HCT116 (cell line): Measurements from ENCODE around the gene ZFR.

Source experiments
- CBX3 ChIP-seq: IDR thresholded peaks from 2 replicates; pipeline ENCODE4 v1.6.1; 2012; ENCODE audit warnings: low read depth
- CEBPB ChIP-seq: IDR thresholded peaks from 2 replicates; pipeline ENCODE4 v1.6.1; 2012; ENCODE audit warnings: low read depth
- CTCF ChIP-seq, 3 experiments: fragments of 200-600 bp in 1 of 3; sonication (generic) in 1 of 3; IDR thresholded peaks in 2 of 3; conservative IDR thresholded peaks in 1 of 3; 2 replicates each; pipeline ENCODE4 v1.5.1; 2012 to 2017; ENCODE audit warnings: low read depth in 2 of 3, low read length in 2 of 3, antibody characterized with exemption in 1 of 3, borderline replicate concordance in 1 of 3, control low read depth in 1 of 3, mild to moderate bottlenecking in 1 of 3, mixed read lengths in 1 of 3, mixed run types in 1 of 3, moderate library complexity in 1 of 3; ENCODE audit not compliant: insufficient read depth in 1 of 3
- EGR1 ChIP-seq: IDR thresholded peaks from 2 replicates; pipeline ENCODE4 v1.6.1; 2012; ENCODE audit warnings: low read depth
- EZH2 ChIP-seq: fragments of 200-600 bp; sonication (generic); IDR thresholded peaks from 2 replicates; pipeline ENCODE4 v1.6.1; 2017; ENCODE audit warnings: antibody characterized with exemption, mixed run types
- MAX ChIP-seq: IDR thresholded peaks from 2 replicates; pipeline ENCODE4 v1.6.1; 2012
- POLR2A ChIP-seq: IDR thresholded peaks from 2 replicates; pipeline ENCODE4 v1.7.0; 2011; ENCODE audit warnings: borderline replicate concordance; ENCODE audit not compliant: insufficient read depth, insufficient read length; ENCODE audit errors: extremely low read depth
- POLR2AphosphoS5 ChIP-seq: IDR thresholded peaks from 2 replicates; pipeline ENCODE4 v1.6.1; 2011; ENCODE audit warnings: mild to moderate bottlenecking, low read depth, low read length, moderate library complexity
- RAD21 ChIP-seq: IDR thresholded peaks from 2 replicates; pipeline ENCODE4 v1.6.1; 2012; ENCODE audit warnings: low read depth, mild to moderate bottlenecking
- REST ChIP-seq: IDR thresholded peaks from 2 replicates; pipeline ENCODE4 v1.6.1; 2012; ENCODE audit warnings: low read depth
- SIN3A ChIP-seq: IDR thresholded peaks from 2 replicates; pipeline ENCODE4 v1.6.1; 2012; ENCODE audit warnings: low read depth
- YY1 ChIP-seq: IDR thresholded peaks from 2 replicates; pipeline ENCODE4 v1.6.1; 2011; ENCODE audit warnings: low read length, low read depth, moderate library complexity, mild to moderate bottlenecking; ENCODE audit not compliant: insufficient replicate concordance; ENCODE audit errors: extremely low read depth
- ZFX ChIP-seq: fragments of 450-650 bp; IDR thresholded peaks from 2 replicates; pipeline ENCODE4 v1.6.1; 2017
- ZNF274 ChIP-seq: fragments of 200-500 bp; sonication (Bioruptor generic); IDR thresholded peaks from 2 replicates; pipeline ENCODE4 v1.6.1; 2014; ENCODE audit warnings: mild to moderate bottlenecking, low read depth, low read length, inconsistent platforms

- TF ChIP-seq CBX3 (no peak), EZH2 (no peak), CTCF (IDR thresholded peaks at IDR 0.05 in 2 of 3, conservative IDR thresholded peaks at IDR 0.05 in 1 of 3; ENCODE audit: borderline replicate concordance in 1 of 3, insufficient read depth in 1 of 3, low read depth in 2 of 3, low read length in 2 of 3) (no peak), POLR2A (no peak), POLR2AphosphoS5 (no peak), SIN3A (no peak), YY1 (no peak), REST (no peak), ZNF274 (no peak), ZFX (no peak), EGR1 (no peak), RAD21 (no peak), CEBPB (no peak), MAX (no peak)
Measured at GRCh38 chr5:32362527-32362926, 82.0 kb downstream of the ZFR start.
